ENCODE results near the gene GATA1.

DNA sequence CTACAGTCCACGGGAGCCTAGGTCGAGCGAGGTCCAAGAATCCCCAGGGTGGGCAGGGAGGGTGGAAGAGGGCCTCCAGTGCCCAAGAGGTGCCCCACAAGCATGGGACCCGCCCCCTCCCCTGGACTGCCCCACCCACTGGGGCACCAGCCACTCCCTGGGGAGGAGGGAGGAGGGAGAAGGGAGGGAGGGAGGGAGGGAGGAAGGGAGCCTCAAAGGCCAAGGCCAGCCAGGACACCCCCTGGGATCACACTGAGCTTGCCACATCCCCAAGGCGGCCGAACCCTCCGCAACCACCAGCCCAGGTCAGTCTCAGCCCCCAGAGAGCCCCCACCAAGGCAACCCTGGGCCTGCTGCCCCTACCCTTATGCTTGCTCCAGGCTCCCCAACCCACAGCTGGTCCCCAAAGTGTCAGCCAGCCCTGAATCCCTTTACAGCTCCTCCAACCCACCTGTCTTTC lies at the start of gene GATA1:
- TF ChIP-seq, protein P1, sequence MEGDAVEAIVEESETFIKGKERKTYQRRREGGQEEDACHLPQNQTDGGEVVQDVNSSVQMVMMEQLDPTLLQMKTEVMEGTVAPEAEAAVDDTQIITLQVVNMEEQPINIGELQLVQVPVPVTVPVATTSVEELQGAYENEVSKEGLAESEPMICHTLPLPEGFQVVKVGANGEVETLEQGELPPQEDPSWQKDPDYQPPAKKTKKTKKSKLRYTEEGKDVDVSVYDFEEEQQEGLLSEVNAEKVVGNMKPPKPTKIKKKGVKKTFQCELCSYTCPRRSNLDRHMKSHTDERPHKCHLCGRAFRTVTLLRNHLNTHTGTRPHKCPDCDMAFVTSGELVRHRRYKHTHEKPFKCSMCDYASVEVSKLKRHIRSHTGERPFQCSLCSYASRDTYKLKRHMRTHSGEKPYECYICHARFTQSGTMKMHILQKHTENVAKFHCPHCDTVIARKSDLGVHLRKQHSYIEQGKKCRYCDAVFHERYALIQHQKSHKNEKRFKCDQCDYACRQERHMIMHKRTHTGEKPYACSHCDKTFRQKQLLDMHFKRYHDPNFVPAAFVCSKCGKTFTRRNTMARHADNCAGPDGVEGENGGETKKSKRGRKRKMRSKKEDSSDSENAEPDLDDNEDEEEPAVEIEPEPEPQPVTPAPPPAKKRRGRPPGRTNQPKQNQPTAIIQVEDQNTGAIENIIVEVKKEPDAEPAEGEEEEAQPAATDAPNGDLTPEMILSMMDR (IDR thresholded peaks at IDR 0.05), result no peak
- no peak for TF ChIP-seq POLR2A (IDR thresholded peaks at IDR 0.05)

Measured in heart left ventricle (tissue), 13 donors.